H1 (cell line): ENCODE results near the gene SLC8A3. TPM values are rescaled to one million over a fixed set of nuclear protein-coding genes. Genes with fewer than 3 reads are reported as not detected.

ENCODE experiments used
- ASH2L ChIP-seq: fragments of 200-600, 300-600 bp; sonication (generic); IDR thresholded peaks from one replicate; pipeline ENCODE4 v1.7.1; 2017; ENCODE audit warnings: low read length
- ATF2 ChIP-seq: IDR thresholded peaks from 2 replicates; pipeline ENCODE4 v1.6.1; 2012; ENCODE audit warnings: low read length, inconsistent platforms
- CHD7 ChIP-seq: fragments of 300-600 bp; sonication (generic); IDR thresholded peaks from 2 replicates; pipeline ENCODE4 v1.7.1; 2012; ENCODE audit warnings: low read length, moderate library complexity, mild to moderate bottlenecking, inconsistent platforms; ENCODE audit not compliant: insufficient replicate concordance
- E2F6 ChIP-seq: IDR thresholded peaks from 2 replicates; pipeline ENCODE4 v1.6.1; 2012; ENCODE audit warnings: inconsistent platforms
- FOSL1 ChIP-seq: IDR thresholded peaks from 2 replicates; pipeline ENCODE4 v1.6.1; 2011; ENCODE audit warnings: mild to moderate bottlenecking, low read depth, low read length, moderate library complexity; ENCODE audit not compliant: insufficient read depth
- JUND ChIP-seq: IDR thresholded peaks from 2 replicates; pipeline ENCODE4 v1.6.1; 2011; ENCODE audit warnings: mild to moderate bottlenecking, improper control_type of control experiment, low read length
- KDM4A ChIP-seq: IDR thresholded peaks from one replicate; pipeline ENCODE4 v1.7.1; 2012; ENCODE audit warnings: low read depth, mild to moderate bottlenecking, moderate library complexity, low read length, inconsistent platforms; ENCODE audit not compliant: severe bottlenecking
- YY1 ChIP-seq: IDR thresholded peaks from 2 replicates; pipeline ENCODE4 v1.6.1; 2011; ENCODE audit warnings: low read depth, mild to moderate bottlenecking, low read length
- polyA plus RNA-seq, 7 experiments: library from polyadenylated mRNA; depleted of rRNA in 3 of 7; stranded (reverse) in 5 of 7; unstranded in 2 of 7; fragments of >200 nt in 5 of 7; fragments of 200-250 nt in 2 of 7; gene quantifications; 1 replicate in 5 of 7; 2 replicates in 1 of 7; 4 replicates in 1 of 7; pipeline versions ENCODE4 v1.2.1 to v1.2.3, GENCODE V29; 2011 to 2013; ENCODE audit warnings: missing spikeins in 2 of 7, mixed read lengths in 2 of 7
- total RNA-seq: library from RNA; stranded (reverse); fragmentation: NEBNext Ultra II Directional; extraction: Animal tissue kit (Norgen Biotek cat#: 25700); gene quantifications from 2 replicates; pipeline ENCODE4 v1.2.1, GENCODE V29; 2021

SLC8A3 gene
- total and polyA plus RNA-seq, 2 of the 8 experiments (the other 6 are each of a cell fraction or from before 2014, with no cell fraction given) = 0.38 to 1.1 TPM

- TF ChIP-seq CHD7 = no peak
- TF ChIP-seq YY1 = no peak
- TF ChIP-seq KDM4A = no peak
- no peak for TF ChIP-seq ATF2
- TF ChIP-seq ASH2L = no peak
- no peak for TF ChIP-seq JUND
- no peak for TF ChIP-seq FOSL1
- no peak for TF ChIP-seq E2F6
Observed at GRCh38 chr14:70021548-70022220, 167.1 kb downstream of the SLC8A3 start (continued).
